Chondrocyte (in vitro differentiated cells): ENCODE results near the gene EIF4ENIF1. TPM values are rescaled to one million over a fixed set of nuclear protein-coding genes. Genes with fewer than 3 reads are reported as not detected.

Experiments used
- DNase-seq: peaks from one replicate; pipeline ENCODE4 v3.0.0; 2021; ENCODE audit warnings: mixed read lengths, low spot score
- H3K27ac Mint-ChIP-seq: one replicate; pipeline ENCODE4 v1.8.0; 2021; ENCODE audit warnings: mild to moderate bottlenecking, moderate library complexity, mixed read lengths; ENCODE audit not compliant: unreplicated experiment
- H3K27me3 Mint-ChIP-seq: 2 replicates; pipeline ENCODE4 v1.8.0; 2021; ENCODE audit warnings: low read depth, mixed read lengths
- H3K36me3 Mint-ChIP-seq: 2 replicates; pipeline ENCODE4 v1.8.0; 2021; ENCODE audit warnings: low read depth, mixed read lengths
- H3K4me1 Mint-ChIP-seq: 2 replicates; pipeline ENCODE4 v1.8.0; 2021; ENCODE audit warnings: low read depth, mild to moderate bottlenecking, mixed read lengths
- H3K4me3 Mint-ChIP-seq: one replicate; pipeline ENCODE4 v1.8.0; 2021; ENCODE audit warnings: mild to moderate bottlenecking, moderate library complexity, mixed read lengths; ENCODE audit not compliant: unreplicated experiment
- H3K9me3 Mint-ChIP-seq: 2 replicates; pipeline ENCODE4 v1.8.0; 2021; ENCODE audit warnings: low read depth, mixed read lengths
- total RNA-seq: library from RNA; stranded (reverse); gene quantifications from 3 replicates; pipeline ENCODE4 v1.2.1, GENCODE V29; 2021
- TF ChIP-seq, protein P1 (sequence below): fragments of 200-600 bp; sonication (generic); IDR thresholded peaks from 2 replicates; pipeline ENCODE4 v1.5.0; 2021; ENCODE audit warnings: antibody characterized with exemption, mild to moderate bottlenecking, moderate library complexity

The EIF4ENIF1 gene
- total RNA-seq, 1 donor from 2014 or later, result 29.3 TPM

GRCh38 chr22:31399211-31400022 lies 90.2 kb downstream of the EIF4ENIF1 start, which contains the start of gene DRG1:
TSS of gene DRG1 (plus strand) at chr22:31399604. CDS start at chr22:31399684, 80 bp downstream.
- DNase-seq, result peak; percentile 98
- no peaks in the 10 kb centered on the region for H3K27me3 Mint-ChIP-seq
- TF ChIP-seq, protein P1, sequence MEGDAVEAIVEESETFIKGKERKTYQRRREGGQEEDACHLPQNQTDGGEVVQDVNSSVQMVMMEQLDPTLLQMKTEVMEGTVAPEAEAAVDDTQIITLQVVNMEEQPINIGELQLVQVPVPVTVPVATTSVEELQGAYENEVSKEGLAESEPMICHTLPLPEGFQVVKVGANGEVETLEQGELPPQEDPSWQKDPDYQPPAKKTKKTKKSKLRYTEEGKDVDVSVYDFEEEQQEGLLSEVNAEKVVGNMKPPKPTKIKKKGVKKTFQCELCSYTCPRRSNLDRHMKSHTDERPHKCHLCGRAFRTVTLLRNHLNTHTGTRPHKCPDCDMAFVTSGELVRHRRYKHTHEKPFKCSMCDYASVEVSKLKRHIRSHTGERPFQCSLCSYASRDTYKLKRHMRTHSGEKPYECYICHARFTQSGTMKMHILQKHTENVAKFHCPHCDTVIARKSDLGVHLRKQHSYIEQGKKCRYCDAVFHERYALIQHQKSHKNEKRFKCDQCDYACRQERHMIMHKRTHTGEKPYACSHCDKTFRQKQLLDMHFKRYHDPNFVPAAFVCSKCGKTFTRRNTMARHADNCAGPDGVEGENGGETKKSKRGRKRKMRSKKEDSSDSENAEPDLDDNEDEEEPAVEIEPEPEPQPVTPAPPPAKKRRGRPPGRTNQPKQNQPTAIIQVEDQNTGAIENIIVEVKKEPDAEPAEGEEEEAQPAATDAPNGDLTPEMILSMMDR, result no peak
- peaks cover 18% of the 10 kb centered on the region for H3K4me1 Mint-ChIP-seq
- peak within 1 kb of the TSS; percentile 100 for H3K4me3 Mint-ChIP-seq
- peaks cover 10% of the 10 kb centered on the region for H3K36me3 Mint-ChIP-seq
- peak within 1 kb of the TSS; percentile 100 for H3K27ac Mint-ChIP-seq
- no peaks in the 10 kb centered on the region for H3K9me3 Mint-ChIP-seq

- Mint-ChIP-seq H3K27me3 (no peaks in the 10 kb centered on the region), H3K36me3 (peaks cover 8% of the 10 kb centered on the region), H3K4me1 (peaks cover 20% of the 10 kb centered on the region), H3K27ac (no peak overlapping the region), H3K4me3 (no peak overlapping the region), H3K9me3 (no peaks in the 10 kb centered on the region)
- TF ChIP-seq, protein P1, result no peak
- no peak for DNase-seq
Observed at GRCh38 chr22:31398231-31398630, 91.4 kb downstream of the EIF4ENIF1 start.

DNA sequence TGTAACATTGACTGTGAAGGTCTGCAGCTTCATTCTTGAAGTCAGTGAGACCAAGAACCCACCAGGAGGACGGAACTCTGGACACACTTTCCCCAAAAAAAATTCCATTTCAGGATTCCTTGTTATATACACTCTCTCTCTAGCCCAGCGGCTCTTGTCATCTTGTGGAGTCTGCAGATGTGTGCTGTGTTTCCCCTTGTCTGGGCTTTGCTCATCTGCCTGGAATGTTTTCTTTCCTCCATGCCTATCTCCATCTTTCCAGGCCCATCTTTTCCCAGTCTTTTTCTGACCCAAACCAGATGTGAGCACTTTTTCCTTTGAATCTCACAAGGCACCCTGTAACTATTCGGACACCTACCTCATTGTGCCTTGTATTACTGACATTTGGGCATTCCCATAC lies 95.3 kb downstream of the EIF4ENIF1 start:
- H3K36me3 Mint-ChIP-seq, result no peaks in the 10 kb centered on the region
- no peak for DNase-seq
- no peak overlapping the region for H3K27ac Mint-ChIP-seq

DNA sequence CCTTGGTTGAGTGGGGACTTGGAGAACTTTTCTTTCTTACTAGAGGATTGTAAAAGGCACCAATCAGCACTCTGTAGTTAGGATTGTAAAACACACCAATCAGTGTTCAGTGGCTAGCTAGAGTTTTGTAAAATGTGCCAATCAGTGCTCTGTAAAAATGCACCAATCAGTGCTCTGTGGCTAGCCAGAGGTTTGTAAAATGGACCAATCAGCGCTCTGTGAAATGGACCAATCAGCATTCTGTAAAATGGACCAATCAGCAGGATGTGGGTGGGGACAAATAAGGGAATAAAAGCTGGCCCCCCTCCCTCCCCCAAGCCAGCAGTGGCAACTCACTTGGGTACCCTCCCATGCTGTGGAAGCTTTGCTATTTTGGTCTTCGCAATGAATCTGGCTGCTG lies 95.7 kb downstream of the EIF4ENIF1 start:
- H3K9me3 Mint-ChIP-seq, result no peaks in the 10 kb centered on the region

More for the DNA sequence above, 95.3 kb downstream of the EIF4ENIF1 start:
- no peak overlapping the region for H3K4me3 Mint-ChIP-seq
- peaks cover 7% of the 10 kb centered on the region for H3K4me1 Mint-ChIP-seq
- TF ChIP-seq, protein P1, result no peak
- no peaks in the 10 kb centered on the region for H3K27me3 Mint-ChIP-seq
- H3K9me3 Mint-ChIP-seq, result no peaks in the 10 kb centered on the region

More for the DNA sequence above, 95.7 kb downstream of the EIF4ENIF1 start:
- peaks cover 6% of the 10 kb centered on the region for H3K4me1 Mint-ChIP-seq
- TF ChIP-seq, protein P1, result no peak
- H3K4me3 Mint-ChIP-seq, result no peak overlapping the region
- no peak overlapping the region for H3K27ac Mint-ChIP-seq
- H3K27me3 Mint-ChIP-seq, result no peaks in the 10 kb centered on the region
- H3K36me3 Mint-ChIP-seq, result no peaks in the 10 kb centered on the region
- no peak for DNase-seq

Other genes with a start within 250 kb of the EIF4ENIF1 start
- 5.0 to 6.8 TPM (median 5.6 TPM) in 3 replicates for gene PIK3IP1, start 197.4 kb downstream of the EIF4ENIF1 start, total RNA-seq
- gene PATZ1, start 143.5 kb downstream of the EIF4ENIF1 start, total RNA-seq, result 18.6 to 19.9 TPM (median 18.9 TPM) in 3 replicates
- 44.2 to 56.2 TPM (median 49.2 TPM) in 3 replicates for gene DRG1, start 90.2 kb downstream of the EIF4ENIF1 start, total RNA-seq
- 20.3 to 30.9 TPM (median 22.4 TPM) in 3 replicates for gene SFI1, start 6.7 kb upstream of the EIF4ENIF1 start, total RNA-seq
- 28.6 to 32.8 TPM (median 28.9 TPM) in 3 replicates for gene PISD, start 172.4 kb upstream of the EIF4ENIF1 start, total RNA-seq